ENCODE data around the gene GRID2IP.

The GRID2IP gene

DNA sequence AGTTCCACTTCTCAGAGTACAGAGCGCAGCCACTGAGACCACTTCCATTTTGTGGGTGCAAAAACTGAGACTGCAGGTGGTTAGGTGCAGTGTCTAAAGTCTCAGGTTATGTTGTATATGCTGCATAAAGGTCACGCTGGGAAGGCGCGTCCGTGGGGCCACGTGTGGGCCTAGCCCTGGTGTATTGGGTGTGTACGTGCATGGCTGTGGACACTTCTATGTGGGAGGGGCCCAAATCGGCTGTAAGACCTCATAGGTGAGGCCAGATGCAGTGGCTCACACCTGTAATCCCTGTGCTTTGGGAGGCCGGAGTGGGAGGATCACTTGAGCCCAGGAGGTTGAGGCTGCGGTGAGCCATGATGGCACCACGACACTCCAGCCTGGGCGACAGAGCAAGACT, 37.7 kb downstream of the GRID2IP start:
- DNase-seq: no peak

DNA sequence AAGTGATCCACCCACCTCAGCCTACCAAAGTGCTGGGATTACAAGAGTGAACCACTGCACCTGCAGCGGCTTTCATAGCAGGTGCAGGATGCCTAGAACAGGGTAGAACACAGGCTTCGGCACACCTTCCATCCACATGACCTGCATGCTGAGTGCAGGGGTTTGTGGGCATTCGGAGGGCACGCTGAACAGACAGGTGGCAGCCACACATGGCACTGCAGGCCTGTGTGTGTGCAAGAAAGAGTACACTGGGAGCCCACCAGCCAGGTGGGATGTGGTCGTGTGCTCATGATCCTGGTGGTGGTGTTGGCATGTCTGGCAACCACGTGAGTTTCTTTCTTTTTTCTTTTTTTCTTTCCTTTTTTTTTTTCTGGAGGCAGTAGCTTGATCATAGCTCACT, 38.4 kb downstream of the GRID2IP start:
- DNase-seq: no peak

DNA sequence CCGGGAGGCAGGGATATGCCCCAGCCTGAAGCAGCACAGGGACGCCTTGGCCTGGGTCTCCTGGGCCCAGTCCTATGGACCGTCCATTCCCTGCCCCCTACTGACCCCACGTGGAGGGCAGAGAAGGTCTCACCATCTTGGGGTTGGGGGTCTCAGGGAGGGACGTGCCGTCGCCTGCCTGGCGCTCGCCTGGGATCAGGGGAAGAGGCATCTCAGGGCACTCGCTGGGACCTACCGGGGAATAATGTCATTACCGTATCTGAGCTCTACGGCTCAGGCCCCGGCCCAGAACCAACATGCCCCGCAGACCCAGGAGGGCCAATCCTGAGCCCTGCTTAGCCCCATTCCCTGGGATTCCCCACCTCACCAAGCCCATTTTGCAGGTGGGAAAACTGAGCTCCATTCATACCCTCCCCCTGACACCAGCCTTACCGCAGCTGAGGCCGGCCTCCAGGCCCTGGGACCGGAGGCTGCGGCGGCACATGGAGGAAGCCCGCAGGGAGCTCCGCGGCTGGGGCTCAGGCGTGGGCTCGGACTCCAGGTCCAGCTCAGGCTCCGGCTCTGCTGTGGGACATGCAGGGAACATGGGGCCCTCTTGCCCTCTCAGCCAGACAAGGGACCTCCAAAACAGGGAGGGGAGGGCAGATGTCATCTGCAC, 40.7 kb downstream of the GRID2IP start:
- DNase-seq: no peak

DNA sequence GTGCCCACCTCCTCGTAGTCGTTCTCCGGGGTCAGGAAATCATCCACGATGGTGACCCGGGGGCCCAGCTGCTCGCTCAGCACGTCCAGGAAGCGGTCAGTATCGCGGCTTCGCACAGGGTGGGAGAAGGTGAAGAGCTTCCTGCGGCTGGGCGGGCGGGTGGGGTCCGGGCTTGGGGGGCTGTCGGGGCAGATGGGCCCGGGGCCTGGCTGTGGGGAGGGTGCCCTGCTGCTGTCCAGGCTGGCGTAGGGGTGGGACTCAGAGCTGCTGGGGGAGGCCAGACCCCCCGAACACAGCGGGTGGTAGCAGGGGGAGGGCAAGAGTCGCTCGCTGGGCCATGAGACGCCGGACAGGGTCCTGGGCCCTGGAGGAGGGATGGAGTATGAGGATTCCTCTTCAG, 42.3 kb downstream of the GRID2IP start:
- DNase-seq: no peak

DNA sequence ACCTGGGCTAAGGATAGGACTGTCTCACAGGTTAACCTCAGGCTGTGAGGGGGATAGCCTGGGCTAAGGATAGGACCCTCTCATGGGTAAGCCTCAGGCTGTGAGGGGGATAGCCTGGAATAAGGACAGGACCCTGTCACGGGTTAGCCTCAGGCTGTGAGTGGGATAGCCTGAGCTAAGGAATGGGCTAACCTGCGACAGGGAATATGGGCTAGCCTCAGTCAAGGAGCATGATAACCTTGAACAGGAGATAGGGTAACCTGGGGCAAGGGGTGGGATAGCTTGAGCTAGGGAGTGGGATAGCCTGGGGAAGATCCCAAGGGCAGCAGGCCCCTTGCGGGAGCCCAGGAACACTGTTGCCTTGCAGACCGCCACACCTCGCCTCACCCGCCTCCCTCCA, 42.7 kb downstream of the GRID2IP start:
- DNase-seq: no peak

DNA sequence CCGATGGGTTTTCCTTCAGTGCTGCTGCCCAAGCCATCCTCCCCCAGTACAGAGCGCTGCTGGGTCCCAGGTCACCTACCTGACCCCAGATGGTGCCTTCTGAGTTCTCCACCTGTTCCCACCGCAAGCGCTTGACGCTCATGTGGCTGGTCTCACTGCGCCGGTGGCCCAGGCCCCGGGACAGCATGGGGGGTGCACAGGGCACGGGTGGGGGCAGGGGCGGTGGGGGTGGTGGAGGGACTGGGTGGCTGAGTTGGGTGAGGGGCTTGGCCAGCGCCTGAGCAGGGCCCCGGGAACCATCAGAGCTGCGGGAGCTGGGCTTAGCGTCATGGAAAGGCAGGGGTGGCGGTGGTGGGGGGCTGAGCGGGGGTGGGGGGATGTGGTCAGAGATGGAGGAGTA, 43.4 kb downstream of the GRID2IP start:
- DNase-seq: no peak

DNA sequence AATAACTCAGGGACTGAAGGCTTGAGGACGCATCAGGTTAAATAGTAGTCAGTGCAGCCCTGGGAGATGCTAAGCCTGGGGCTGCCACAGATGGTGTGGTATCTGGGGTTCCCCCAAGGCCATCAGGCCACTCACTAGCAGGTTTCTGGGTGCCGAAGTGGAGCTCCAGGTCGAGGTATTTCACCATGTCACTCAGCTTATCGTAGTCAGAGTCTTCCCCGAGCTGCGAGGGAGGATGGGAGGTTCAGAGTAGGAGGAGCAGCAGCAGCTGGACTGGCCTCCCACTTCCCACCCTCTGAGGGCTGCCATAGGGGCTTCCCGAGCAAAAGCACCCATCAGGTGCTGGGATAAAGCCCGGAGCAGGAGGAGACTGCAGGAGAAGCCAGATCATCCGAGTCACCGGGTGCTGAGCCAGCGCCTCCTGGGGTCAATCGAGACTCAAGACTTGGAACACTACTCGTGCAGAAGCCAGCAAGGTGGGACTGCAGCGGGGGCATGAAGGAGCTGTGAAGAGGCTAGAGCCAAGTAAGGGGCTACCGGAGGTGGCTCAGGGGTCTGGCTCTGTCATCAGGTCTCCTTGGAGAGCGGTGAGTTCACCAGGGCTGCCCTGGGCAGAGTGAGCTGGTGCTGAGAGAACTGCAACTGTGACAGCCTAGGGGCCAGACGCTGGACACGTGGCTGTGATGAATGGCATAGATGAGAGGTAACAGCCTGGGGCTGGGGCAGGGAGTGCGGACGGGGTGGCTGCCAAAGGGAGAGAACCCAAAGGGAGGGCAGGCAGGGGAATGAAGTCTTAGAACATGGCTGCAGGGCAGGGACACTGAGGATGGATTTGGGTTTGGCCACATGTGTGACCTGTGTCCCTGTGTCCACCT, 45.3 kb downstream of the GRID2IP start:
- no peak for DNase-seq

DNA sequence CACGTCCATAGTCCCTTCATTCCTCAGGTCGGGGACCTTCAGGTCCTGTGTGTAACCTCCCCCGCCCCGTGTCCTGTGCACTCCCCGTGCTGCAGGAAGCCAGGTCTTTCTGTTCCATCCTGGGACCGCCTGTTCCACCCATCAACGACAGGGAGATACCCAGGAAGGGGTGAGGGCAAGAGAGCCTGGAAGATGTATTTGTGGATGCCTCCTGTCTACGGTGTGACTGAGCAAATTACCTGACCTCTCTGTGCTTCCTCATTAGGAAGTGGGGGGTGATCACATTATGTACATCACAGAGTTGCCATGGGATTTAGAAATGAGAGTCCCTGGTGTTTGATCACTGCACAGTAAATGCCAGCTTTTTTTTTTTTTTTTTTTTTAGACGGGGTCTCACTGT, 46.3 kb downstream of the GRID2IP start:
- no peak for DNase-seq

DNA sequence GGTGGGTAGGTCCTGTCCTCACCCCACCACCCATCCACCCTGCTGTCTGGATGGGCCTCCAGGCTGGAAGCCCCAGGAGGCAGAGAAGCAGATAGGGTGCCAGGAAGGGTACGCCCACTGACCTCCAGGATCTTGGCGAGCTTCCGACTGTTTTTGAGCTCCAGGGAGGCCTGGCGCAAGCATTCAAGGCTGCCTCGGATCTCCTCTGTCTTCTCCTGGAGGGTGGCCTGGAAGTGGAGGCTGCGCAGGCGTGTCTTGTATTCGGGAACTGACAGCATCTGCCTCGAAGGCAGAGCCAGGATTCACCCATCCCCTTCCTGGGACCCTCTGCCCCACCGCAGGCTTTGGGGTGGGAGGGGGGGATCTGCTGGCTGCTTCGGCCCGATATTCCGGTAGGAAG, 48.4 kb downstream of the GRID2IP start:
- DNase-seq: no peak

DNA sequence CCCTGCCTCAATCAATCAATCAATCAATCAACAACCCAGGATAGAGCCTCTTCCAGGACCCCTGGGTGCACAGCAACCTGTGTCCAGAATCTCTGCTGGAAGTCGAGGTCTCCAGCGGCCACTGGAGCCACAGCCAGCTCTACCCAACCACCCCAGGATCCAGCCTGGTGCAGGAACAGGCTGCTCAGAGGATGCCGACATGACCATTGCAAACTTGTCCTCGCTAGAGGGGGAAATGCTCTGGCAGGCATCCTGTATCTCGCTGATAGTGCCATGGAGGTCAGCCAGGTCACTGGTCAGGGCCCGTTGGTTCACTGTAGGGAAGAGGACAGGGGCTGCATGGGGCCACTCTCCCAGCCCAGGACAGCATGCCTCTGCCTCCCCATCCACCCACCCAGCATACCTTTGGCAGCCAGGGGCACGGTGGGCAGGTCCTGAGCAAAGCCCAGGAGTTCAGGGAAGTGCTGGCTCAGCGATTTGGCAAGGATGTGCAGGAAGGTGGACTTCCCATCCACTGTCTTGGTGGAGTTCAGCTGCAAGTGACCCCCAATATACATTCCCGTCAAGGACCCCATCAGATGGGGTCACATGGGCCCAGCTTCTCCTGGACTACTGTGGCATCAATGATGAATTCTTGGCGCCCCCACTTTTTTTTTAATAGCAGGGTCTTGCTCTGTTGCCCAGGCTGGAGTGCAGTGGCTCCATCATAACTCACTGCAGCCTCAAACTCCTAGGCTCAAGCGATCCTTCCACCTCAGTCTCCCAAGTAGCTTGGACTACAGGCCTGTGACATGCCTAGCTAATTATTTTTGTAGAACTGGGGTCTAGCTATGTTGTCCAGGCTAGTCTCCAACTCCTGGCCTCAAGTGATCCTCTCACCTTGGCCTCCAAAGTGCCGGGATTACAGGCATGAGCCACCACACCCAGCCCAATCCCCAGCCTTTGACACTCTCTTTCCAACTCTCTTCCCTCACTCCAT, 49.4 kb downstream of the GRID2IP start:
- no peak for DNase-seq

DNA sequence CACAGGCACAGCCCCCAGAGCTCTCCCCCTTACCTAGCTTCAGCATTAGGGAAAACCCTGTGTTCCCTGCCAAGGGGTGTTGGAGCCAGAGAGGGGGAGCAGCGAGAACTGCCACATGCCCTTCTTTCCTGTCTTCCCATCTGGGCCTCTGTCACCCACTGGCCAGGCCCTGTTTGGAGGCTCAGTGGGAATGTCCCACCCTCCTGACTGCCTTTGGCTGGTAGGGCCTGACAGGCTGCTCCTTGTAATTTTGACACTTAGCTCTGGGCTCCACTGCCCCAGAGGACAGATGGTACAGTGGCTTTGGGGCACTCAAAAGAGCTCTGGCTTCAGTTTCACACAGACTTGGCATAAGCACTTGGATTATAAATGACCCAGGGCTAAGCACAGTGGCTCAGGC, 50.6 kb downstream of the GRID2IP start:
- DNase-seq: no peak

DNA sequence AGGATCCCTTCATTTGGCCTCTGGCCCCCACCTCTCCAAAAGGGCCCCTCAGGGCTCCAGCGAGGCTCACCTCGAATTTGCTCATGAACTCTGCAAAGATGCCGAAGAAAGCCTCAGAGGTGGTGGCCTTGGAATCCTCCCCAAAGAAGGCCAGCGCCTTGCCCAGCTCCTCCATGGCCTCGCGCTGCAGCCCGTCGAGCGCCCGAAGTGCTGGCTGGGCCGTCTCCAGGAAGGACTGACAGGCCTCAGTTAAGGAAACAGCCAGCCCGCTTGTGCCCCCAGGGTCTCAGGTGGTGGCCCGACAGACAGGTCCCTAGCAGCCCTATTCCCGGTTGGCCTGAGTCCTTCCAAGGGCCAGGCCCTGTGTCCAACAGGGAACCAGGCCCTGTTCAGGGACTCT, 53.3 kb downstream of the GRID2IP start:
- DNase-seq: no peak

DNA sequence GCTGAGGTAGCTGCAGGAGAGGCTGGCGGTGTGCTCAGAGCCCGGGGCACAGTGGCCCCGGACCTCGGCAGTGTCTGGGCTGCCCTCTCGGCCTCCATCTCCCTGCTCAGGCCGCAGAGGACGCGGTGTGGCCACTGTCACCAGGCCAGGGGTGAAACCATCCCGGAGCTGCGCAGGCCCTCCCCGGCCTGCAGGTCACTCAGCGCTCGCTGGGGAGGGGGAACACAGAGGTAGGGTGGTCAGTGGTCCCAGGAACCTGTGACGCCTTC, 53.7 kb downstream of the GRID2IP start:
- no peak for DNase-seq

DNA sequence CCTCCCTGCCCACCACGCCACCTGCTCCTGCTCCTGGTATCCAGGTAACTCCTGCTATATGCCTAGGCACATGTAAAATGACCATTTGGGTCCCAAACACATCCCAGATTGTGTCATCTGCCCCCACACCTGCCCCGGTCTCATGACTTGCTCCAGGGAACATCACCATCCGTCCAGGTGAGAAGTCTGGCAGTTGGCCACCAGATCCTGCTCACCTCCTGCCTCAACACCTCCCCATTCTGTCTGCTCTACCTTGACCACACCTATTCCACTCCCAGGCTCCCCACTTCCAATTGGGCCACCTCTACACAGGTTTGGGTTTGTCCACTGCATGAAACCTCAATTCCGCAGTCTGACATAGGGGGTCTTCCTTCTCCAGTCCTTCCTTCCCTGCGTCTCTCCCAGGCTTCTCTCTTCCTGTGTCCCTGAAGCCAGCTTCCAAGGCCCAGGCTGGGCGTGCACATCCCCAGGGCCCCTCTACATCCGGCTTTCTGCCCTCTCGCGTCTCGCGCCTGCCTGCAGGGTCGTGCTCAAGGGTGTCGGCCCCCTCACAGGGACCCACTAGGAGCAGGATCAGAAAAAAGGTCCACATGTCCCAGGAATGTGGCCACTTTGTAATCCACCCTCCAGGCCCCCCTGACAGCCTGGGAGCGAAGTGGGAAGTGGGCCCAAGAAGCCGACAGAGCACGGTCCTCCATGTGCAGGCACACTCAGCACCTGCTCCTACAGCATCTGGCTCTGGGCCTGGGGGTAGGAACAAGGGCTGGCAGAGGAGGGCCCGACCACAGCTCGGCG, 54.2 kb downstream of the GRID2IP start:
- no peak for DNase-seq

DNA sequence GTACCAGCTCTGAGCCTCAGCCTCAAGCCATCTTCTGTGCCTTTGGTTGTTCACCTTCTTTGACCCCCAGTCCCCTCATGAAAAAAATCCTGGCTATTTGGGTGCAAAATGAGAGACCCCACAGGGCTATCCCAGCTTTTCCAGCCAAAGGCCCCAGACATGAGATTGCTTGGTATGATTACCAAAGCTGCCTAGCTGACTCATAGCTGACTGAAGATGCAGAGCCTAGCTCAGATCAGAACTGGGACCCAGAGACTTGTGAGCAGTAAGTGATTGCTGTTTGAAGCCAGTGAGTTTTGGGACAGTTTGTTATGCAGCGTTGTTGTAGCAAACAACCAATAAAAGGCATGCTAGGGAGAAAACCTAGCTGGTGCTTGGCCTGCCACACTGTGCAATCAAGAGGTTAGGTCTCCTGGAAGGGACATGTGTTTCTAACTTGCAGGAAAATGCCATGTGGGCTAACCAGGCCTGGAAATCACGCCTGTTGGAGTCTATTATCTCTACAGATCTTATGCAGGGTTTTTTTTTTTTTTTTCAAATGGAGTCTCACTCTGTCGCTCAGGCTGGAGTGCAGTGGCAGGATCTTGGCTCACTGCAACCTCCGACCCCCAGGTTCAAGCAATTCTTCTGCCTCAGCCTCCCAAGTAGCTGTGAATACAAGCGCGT, 55.5 kb downstream of the GRID2IP start:
- no peak for DNase-seq

DNA sequence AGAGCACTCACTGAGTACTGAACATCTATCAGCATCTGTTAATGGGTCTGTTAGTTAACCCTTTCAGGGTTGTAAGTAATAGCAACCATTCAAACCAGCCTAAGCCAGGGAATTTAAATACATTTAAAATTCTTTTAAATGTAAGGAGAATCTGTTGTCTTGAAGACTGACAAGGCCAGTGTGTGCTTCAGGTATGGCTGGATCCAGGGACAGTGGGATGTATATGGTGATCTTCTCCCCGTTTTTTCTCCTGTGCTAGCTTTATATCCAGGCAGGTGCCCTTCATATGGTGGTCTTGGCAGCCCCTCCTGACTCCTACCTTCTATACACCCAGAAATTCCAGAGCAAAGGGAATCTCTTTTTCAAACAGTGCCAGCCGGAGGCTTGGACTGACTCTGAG, 56.9 kb downstream of the GRID2IP start:
- no peak for DNase-seq

DNA sequence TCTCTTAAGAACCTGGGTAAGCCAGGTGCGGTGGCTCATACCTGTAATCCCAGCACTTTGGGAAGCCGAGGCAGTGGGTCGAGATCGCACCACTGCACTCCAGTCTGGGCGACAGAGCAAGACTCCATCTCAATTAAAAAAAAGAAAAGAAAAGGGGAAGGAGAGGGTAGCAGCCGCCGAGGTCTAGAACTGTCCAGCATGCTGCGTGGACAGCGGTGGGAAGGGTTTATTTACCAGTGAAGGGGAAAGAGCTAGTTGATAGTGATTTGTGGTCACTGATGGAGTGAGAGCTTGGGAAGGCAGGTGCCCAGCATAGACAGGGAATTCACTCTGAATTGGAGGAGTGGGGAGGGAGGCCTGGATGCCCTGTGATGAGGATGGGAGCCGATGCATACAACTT, 60.1 kb downstream of the GRID2IP start:
- no peak for DNase-seq

DNA sequence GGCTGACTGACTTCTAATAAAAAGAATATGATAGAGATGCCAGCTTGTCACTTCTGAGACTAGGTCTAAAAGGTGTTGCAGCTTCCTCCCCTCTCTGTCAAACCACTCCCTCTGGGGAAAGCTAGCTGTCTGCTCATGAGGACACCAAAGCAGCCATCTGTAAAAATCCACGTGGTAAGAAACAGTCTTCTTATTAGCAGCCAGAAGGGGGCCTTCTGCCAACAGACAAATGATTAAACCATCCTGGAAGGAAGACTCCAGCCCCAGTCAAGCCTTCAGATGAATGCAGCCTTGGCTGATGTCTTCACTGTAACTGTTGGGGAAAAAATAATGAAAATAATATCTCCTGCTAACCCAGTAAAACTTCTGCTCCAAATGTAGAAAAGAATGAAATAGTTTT, 61.6 kb downstream of the GRID2IP start:
- no peak for DNase-seq

DNA sequence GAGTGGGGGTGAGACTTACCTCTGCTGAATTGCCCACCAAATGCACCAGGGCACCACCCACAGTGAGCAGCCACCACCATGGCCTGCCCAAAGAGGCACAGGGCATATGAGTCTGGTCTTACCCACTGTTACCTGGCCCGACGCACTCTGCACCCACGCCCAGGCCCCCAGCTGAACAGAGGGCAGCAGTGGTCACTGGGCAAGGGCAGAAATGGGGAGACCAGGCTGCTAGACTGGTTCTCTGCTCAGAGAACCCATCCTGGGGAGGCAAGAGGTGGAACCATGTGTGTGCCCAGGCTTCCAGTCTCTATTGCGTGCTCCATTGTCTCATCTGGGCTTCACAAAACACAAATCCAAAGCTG, 64.1 kb downstream of the GRID2IP start:
- no peak for DNase-seq

DNA sequence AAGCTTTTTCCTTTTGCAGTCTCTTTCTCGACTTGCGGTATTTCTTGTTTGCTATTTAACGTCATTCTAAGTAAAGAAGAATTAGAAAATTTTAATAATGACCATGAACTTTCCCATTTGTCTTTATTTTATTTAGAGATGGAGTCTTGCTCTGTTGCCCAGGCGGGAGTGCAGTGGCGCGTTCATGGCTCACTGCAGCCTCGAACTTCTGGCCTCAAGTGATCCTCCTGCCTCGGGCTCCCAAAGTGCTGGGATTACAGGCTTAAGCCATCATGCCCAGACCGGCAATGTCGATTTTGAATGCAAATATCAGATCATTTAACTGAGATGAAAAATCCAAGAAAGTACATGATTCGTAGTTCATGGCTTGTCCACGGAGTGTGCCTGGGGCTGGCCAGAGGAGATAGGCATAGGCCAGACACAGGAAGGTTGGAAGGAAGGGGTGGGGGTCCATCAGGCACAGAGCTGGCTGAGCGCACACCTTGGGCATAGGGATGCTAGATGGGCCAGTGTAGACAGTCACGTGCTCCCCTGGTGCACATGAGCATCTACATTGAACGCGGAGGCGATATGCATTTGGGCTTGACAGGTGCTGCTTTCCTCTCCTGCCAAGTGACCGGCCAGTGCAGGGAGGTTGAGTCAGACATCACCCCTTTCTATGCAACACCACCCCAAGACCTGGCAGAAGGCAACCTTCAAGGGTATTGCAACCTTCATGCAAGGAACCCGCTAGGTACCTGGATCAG, 64.7 kb downstream of the GRID2IP start:
- DNase-seq: no peak

DNA sequence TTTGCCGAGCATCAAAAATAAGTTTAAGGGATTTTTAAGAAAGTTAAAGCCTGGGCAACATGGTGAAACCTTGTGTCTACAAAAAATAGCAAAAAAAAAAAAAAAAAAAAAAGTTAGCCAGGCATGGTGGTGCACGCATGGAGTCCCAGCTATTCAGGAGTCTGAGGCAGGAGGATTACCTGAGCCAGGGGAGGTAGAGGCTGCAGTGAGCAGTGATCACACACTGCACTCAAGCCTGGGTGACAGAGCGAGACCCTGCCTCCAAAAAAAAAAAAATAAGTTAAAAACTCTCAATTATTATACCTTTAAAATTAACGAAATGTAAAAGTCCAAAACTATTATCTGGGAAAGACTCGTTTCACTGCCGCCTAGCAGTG, 68.5 kb downstream of the GRID2IP start:
- DNase-seq: no peak

DNA sequence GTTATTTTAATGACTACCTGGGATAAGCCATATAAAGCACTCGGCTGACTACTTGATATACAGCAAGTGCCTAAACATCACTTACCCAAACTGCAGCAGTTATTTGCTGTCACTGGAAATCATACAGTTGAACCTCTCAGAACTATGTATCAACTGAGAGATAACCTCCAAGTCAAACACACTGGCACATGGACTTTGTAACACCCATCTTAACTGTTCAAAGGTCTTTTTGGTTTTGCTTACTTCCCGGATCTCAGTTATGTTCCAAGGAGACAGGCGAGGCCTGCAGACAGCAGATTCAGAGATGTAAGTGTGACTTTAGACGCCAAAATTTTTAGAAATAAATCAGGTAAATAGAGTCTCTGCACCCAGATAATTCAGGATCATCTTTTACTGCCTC, 69.0 kb downstream of the GRID2IP start:
- no peak for DNase-seq
